ENCODE measurements around the gene USP17L22. TPM values are rescaled to one million over a fixed set of nuclear protein-coding genes. Genes with fewer than 3 reads are reported as not detected.

The USP17L22 gene
- total RNA-seq, 4 donors from 2014 or later = not detected

Other genes with a start within 250 kb of the USP17L22 start
- not detected for gene FAM90A26, start 97.2 kb upstream of the USP17L22 start, total RNA-seq
- gene USP17L10, start 57.0 kb upstream of the USP17L22 start, total RNA-seq = not detected
- not detected for gene USP17L11, start 52.2 kb upstream of the USP17L22 start, total RNA-seq
- gene USP17L12, start 47.5 kb upstream of the USP17L22 start, total RNA-seq = not detected
- not detected for gene USP17L13, start 42.7 kb upstream of the USP17L22 start, total RNA-seq
- gene USP17L15, start 33.2 kb upstream of the USP17L22 start, total RNA-seq = not detected
- gene USP17L17, start 23.7 kb upstream of the USP17L22 start, total RNA-seq = not detected
- not detected for gene USP17L18, start 19.0 kb upstream of the USP17L22 start, total RNA-seq
- gene USP17L19, start 14.2 kb upstream of the USP17L22 start, total RNA-seq = not detected
- gene USP17L20, start 9.5 kb upstream of the USP17L22 start, total RNA-seq = not detected
- gene USP17L21, start 4.7 kb upstream of the USP17L22 start, total RNA-seq = not detected
- gene USP17L24, start 57.5 kb downstream of the USP17L22 start, total RNA-seq = not detected
- not detected for gene USP17L25, start 62.3 kb downstream of the USP17L22 start, total RNA-seq
- gene USP17L26, start 67.0 kb downstream of the USP17L22 start, total RNA-seq = not detected
- not detected for gene USP17L5, start 71.8 kb downstream of the USP17L22 start, total RNA-seq
- not detected for gene USP17L27, start 76.5 kb downstream of the USP17L22 start, total RNA-seq
- not detected for gene USP17L28, start 81.3 kb downstream of the USP17L22 start, total RNA-seq
- gene USP17L29, start 86.0 kb downstream of the USP17L22 start, total RNA-seq = not detected
- not detected for gene USP17L30, start 95.5 kb downstream of the USP17L22 start, total RNA-seq
- not detected for gene DEFB131A, start 176.8 kb downstream of the USP17L22 start, total RNA-seq